ENCODE measurements around the gene TMEM234.

The TMEM234 gene

GRCh38 chr1:32170991-32171390 is 51.2 kb downstream of the TMEM234 start:
- FAIRE-seq, result no peak

Data from A204.1 (cell line).